Ramos (cell line): ENCODE results near the gene SPDYE3.
"Not testable (repeated sequence)": the region's sequence is repeated elsewhere in the genome, so short reads cannot be mapped to it uniquely, and the experiment has no call there.

ENCODE experiments used
- in situ Hi-C: fragments of 300-500 bp; cut with MboI; formaldehyde crosslinking; loops from one replicate; pipeline ENCODE4 v1.14.3; 2022; ENCODE audit warnings: low sequenced_read_pairs; ENCODE audit not compliant: unreplicated experiment

SPDYE3 gene

GRCh38 chr7:100348805-100349204 is 41.3 kb downstream of the SPDYE3 start:
- in situ Hi-C loops, result no loop called here

GRCh38 chr7:100349757-100350156 is 42.3 kb downstream of the SPDYE3 start:
- in situ Hi-C loops, result loop anchor here (5.0 kb wide), 1 partner anchor 222 kb away; the partner anchor contains the start of gene MBLAC1

- in situ Hi-C loops, result loop anchor here (5.0 kb wide), 1 partner anchor 224 kb away; the partner anchor contains the start of gene MBLAC1
Observed at GRCh38 chr7:100351657-100352058, 44.2 kb downstream of the SPDYE3 start.

- in situ Hi-C loops, result loop anchor here (5.0 kb wide), 1 partner anchor 225 kb away; the partner anchor contains the start of gene MBLAC1
Observed at GRCh38 chr7:100352230-100352781, 44.8 kb downstream of the SPDYE3 start.

- in situ Hi-C loops, result loop anchor here (5.0 kb wide), 1 partner anchor 226 kb away; the partner anchor contains the start of gene MBLAC1
Observed at GRCh38 chr7:100352984-100353684, 45.6 kb downstream of the SPDYE3 start.

GRCh38 chr7:100353685-100354330 is 46.3 kb downstream of the SPDYE3 start:
- in situ Hi-C loops, result loop anchor here (5.0 kb wide), 1 partner anchor 227 kb away; the partner anchor contains the start of gene MBLAC1

- in situ Hi-C loops, result no loop called here
Observed at GRCh38 chr7:100356416-100357068, 49.0 kb downstream of the SPDYE3 start.

GRCh38 chr7:100357131-100357561 is 49.6 kb downstream of the SPDYE3 start:
- in situ Hi-C loops, result no loop called here

GRCh38 chr7:100358027-100358856 is 50.7 kb downstream of the SPDYE3 start, which contains the start of gene PILRB:
Gene PILRB, plus strand, starts transcription at chr7:100358117. Its CDS starts 186 bp downstream, at chr7:100358303.
- in situ Hi-C loops, result no loop called here

GRCh38 chr7:100358857-100359212 is 51.3 kb downstream of the SPDYE3 start:
- in situ Hi-C loops, result no loop called here

GRCh38 chr7:100360135-100360854 is 52.8 kb downstream of the SPDYE3 start:
- in situ Hi-C loops, result no loop called here

GRCh38 chr7:100363098-100363497 is 55.6 kb downstream of the SPDYE3 start:
- in situ Hi-C loops, result no loop called here

- in situ Hi-C loops, result not testable (repeated sequence)
Observed at GRCh38 chr7:100363797-100364196, 56.3 kb downstream of the SPDYE3 start.

GRCh38 chr7:100364480-100364879 is 57.0 kb downstream of the SPDYE3 start:
- in situ Hi-C loops, result no loop called here

GRCh38 chr7:100365998-100366367 is 58.5 kb downstream of the SPDYE3 start:
- in situ Hi-C loops, result not testable (repeated sequence)

GRCh38 chr7:100366411-100367250 is 59.1 kb downstream of the SPDYE3 start:
- in situ Hi-C loops, result no loop called here

- in situ Hi-C loops, result no loop called here
Observed at GRCh38 chr7:100367251-100367620, 59.7 kb downstream of the SPDYE3 start.
